ENCODE data around the gene CDK5R2. TPM values are rescaled to one million over a fixed set of nuclear protein-coding genes. Genes with fewer than 3 reads are reported as not detected.

CDK5R2 gene
- polyA plus RNA-seq, 1 donor from 2014 or later, result 2.0 TPM

DNA sequence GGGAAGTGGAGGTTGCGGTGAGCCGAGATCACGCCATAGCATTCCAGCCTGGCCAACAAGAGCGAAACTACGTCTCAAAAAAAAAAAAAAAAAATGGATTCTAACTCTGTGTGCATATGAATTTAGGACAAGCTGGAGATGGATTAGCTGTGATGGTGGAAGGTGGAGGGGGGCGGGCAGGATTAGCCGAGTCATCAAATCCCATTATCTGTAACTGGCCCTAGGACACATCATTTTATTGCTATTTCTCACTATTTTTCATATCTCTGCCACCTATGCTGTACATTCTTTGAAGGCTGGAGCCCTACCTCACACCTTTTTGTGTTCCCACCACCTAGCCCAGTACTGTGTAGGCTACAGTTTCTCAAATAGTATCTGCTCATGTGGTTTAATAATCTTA, 7.3 kb upstream of the CDK5R2 start:
- Histone ChIP-seq H3K4me2 (ENCODE audit: low read length) (no peak overlapping the region), H2AFZ (ENCODE audit: low read depth, low read length) (no peak overlapping the region), H3K27me3 (ENCODE audit: insufficient read depth, low read depth, low read length) (no peaks in the 10 kb centered on the region), H3K9me2 (ENCODE audit: insufficient read depth, low read length) (no peaks in the 10 kb centered on the region), H3K9me3 (ENCODE audit: low read length) (no peaks in the 10 kb centered on the region), H3K36me3 (ENCODE audit: insufficient read depth, low read length) (no peaks in the 10 kb centered on the region), H3K79me2 (replicated peaks; ENCODE audit: insufficient read depth, low read length) (no peaks in the 10 kb centered on the region), H3K9ac (ENCODE audit: low read length) (no peak overlapping the region), H3F3A (ENCODE audit: insufficient read depth, low read length, poor library complexity, severe bottlenecking) (no peaks in the 10 kb centered on the region), H4K20me1 (ENCODE audit: insufficient read depth) (no peaks in the 10 kb centered on the region), H3K4me3 (ENCODE audit: low read length) (no peak overlapping the region), H3K27ac (ENCODE audit: low read length) (no peak overlapping the region)
- no peak for TF ChIP-seq EZH2 (IDR thresholded peaks at IDR 0.05; ENCODE audit: borderline replicate concordance, insufficient read depth, low read length, poor library complexity, severe bottlenecking)
- TF ChIP-seq SMC3 (conservative IDR thresholded peaks at IDR 0.05; ENCODE audit: poor library complexity), result no peak
- TF ChIP-seq POLR2AphosphoS5 (IDR thresholded peaks at IDR 0.05), result no peak
- no peak for TF ChIP-seq MXI1 (conservative IDR thresholded peaks at IDR 0.05; ENCODE audit: poor library complexity, severe bottlenecking)
- TF ChIP-seq, protein P1, sequence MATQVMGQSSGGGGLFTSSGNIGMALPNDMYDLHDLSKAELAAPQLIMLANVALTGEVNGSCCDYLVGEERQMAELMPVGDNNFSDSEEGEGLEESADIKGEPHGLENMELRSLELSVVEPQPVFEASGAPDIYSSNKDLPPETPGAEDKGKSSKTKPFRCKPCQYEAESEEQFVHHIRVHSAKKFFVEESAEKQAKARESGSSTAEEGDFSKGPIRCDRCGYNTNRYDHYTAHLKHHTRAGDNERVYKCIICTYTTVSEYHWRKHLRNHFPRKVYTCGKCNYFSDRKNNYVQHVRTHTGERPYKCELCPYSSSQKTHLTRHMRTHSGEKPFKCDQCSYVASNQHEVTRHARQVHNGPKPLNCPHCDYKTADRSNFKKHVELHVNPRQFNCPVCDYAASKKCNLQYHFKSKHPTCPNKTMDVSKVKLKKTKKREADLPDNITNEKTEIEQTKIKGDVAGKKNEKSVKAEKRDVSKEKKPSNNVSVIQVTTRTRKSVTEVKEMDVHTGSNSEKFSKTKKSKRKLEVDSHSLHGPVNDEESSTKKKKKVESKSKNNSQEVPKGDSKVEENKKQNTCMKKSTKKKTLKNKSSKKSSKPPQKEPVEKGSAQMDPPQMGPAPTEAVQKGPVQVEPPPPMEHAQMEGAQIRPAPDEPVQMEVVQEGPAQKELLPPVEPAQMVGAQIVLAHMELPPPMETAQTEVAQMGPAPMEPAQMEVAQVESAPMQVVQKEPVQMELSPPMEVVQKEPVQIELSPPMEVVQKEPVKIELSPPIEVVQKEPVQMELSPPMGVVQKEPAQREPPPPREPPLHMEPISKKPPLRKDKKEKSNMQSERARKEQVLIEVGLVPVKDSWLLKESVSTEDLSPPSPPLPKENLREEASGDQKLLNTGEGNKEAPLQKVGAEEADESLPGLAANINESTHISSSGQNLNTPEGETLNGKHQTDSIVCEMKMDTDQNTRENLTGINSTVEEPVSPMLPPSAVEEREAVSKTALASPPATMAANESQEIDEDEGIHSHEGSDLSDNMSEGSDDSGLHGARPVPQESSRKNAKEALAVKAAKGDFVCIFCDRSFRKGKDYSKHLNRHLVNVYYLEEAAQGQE (IDR thresholded peaks at IDR 0.05; ENCODE audit: borderline replicate concordance), result no peak
- TF ChIP-seq EP300 (conservative IDR thresholded peaks at IDR 0.05; ENCODE audit: poor library complexity, severe bottlenecking), result no peak
- no peak for TF ChIP-seq RAD21 (conservative IDR thresholded peaks at IDR 0.05)
- no peak for TF ChIP-seq TAF1 (IDR thresholded peaks at IDR 0.05; ENCODE audit: low read depth)
- no peak for TF ChIP-seq CTCF (IDR thresholded peaks at IDR 0.05; ENCODE audit: poor library complexity, severe bottlenecking)

GRCh38 chr2:218953366-218953954, 6.0 kb upstream of the CDK5R2 start:
- Histone ChIP-seq H3K27me3 (ENCODE audit: insufficient read depth, low read depth, low read length) (peaks cover 3% of the 10 kb centered on the region), H4K20me1 (ENCODE audit: insufficient read depth) (no peaks in the 10 kb centered on the region), H3K9me3 (ENCODE audit: low read length) (no peaks in the 10 kb centered on the region), H3K79me2 (replicated peaks; ENCODE audit: insufficient read depth, low read length) (no peaks in the 10 kb centered on the region), H3K4me3 (ENCODE audit: low read length) (no peak overlapping the region), H3K9ac (ENCODE audit: low read length) (no peak overlapping the region), H3K9me2 (ENCODE audit: insufficient read depth, low read length) (no peaks in the 10 kb centered on the region), H3K36me3 (ENCODE audit: insufficient read depth, low read length) (no peaks in the 10 kb centered on the region), H3F3A (ENCODE audit: insufficient read depth, low read length, poor library complexity, severe bottlenecking) (no peaks in the 10 kb centered on the region), H3K4me2 (ENCODE audit: low read length) (no peak overlapping the region), H3K27ac (ENCODE audit: low read length) (no peak overlapping the region), H2AFZ (ENCODE audit: low read depth, low read length) (no peak overlapping the region)
- TF ChIP-seq MXI1 (conservative IDR thresholded peaks at IDR 0.05; ENCODE audit: poor library complexity, severe bottlenecking) (no peak), TAF1 (IDR thresholded peaks at IDR 0.05; ENCODE audit: low read depth) (no peak), EP300 (conservative IDR thresholded peaks at IDR 0.05; ENCODE audit: poor library complexity, severe bottlenecking) (no peak), POLR2AphosphoS5 (IDR thresholded peaks at IDR 0.05) (no peak), CTCF (IDR thresholded peaks at IDR 0.05; ENCODE audit: poor library complexity, severe bottlenecking) (no peak), EZH2 (IDR thresholded peaks at IDR 0.05; ENCODE audit: borderline replicate concordance, insufficient read depth, low read length, poor library complexity, severe bottlenecking) (no peak), RAD21 (conservative IDR thresholded peaks at IDR 0.05) (no peak), SMC3 (conservative IDR thresholded peaks at IDR 0.05; ENCODE audit: poor library complexity) (no peak)
- TF ChIP-seq, protein P1 (IDR thresholded peaks at IDR 0.05; ENCODE audit: borderline replicate concordance), result no peak

Measured in neural cell (in vitro differentiated cells).